CD4-positive, alpha-beta T cell treated with Interleukin-2 at 100 ng/mL for 4 hours (primary cell): ENCODE results near the gene NHERF2.
"Not testable (repeated sequence)": the region's sequence is repeated elsewhere in the genome, so short reads cannot be mapped to it uniquely, and the experiment has no call there.

Experiments
- DNase-seq: peaks from one replicate; pipeline ENCODE4 v3.0.0-alpha.2; 2020; ENCODE audit warnings: low spot score

Gene NHERF2

GRCh38 chr16:2007081-2007836, 19.4 kb upstream of the NHERF2 start:
- no peak for DNase-seq

GRCh38 chr16:2008009-2008526, 18.6 kb upstream of the NHERF2 start:
- DNase-seq: peak; percentile 19

GRCh38 chr16:2008631-2009163, 18.0 kb upstream of the NHERF2 start:
- no peak for DNase-seq

- no peak for DNase-seq
These were observed 17.5 kb upstream of the NHERF2 start for GRCh38 chr16:2009164-2009711.

- peak; percentile 72 for DNase-seq
These were observed 16.8 kb upstream of the NHERF2 start, which contains the start of gene ZNF598 for GRCh38 chr16:2009791-2010510. TSS of gene ZNF598 (minus strand) at chr16:2009821.

GRCh38 chr16:2011726-2012125, 15.0 kb upstream of the NHERF2 start:
- DNase-seq: not testable (repeated sequence)

- no peak for DNase-seq
These were observed 13.2 kb upstream of the NHERF2 start for GRCh38 chr16:2013527-2013926.

- DNase-seq: no peak
These were observed 11.4 kb upstream of the NHERF2 start for GRCh38 chr16:2015117-2015946.

- DNase-seq: no peak
These were observed 10.8 kb upstream of the NHERF2 start for GRCh38 chr16:2015947-2016208.

- DNase-seq: no peak
These were observed 10.2 kb upstream of the NHERF2 start for GRCh38 chr16:2016407-2016922.

GRCh38 chr16:2019518-2019920, 7.2 kb upstream of the NHERF2 start, which contains the start of gene NPW:
TSS of gene NPW (plus strand) at chr16:2019785.
- DNase-seq: no peak

- no peak for DNase-seq
These were observed 6.5 kb upstream of the NHERF2 start for GRCh38 chr16:2019921-2020831.

GRCh38 chr16:2022723-2023091, 4.0 kb upstream of the NHERF2 start:
- no peak for DNase-seq

GRCh38 chr16:2023092-2024031, 3.3 kb upstream of the NHERF2 start:
- peak; percentile 95 for DNase-seq

- DNase-seq: no peak
These were observed 2.7 kb upstream of the NHERF2 start for GRCh38 chr16:2024032-2024420.

GRCh38 chr16:2025251-2025650, 1.5 kb upstream of the NHERF2 start:
- DNase-seq: no peak

GRCh38 chr16:2025878-2026460, 733 bp upstream of the NHERF2 start:
- DNase-seq: no peak

GRCh38 chr16:2027024-2028010, 615 bp downstream of the NHERF2 start:
- DNase-seq: no peak
